ENCODE measurements around the gene CTDNEP1. TPM values are rescaled to one million over a fixed set of nuclear protein-coding genes. Genes with fewer than 3 reads are reported as not detected.

The CTDNEP1 gene
- polyA plus RNA-seq, 1 of the 3 experiments (the other 2 are of a cell fraction), result 111 TPM

DNA sequence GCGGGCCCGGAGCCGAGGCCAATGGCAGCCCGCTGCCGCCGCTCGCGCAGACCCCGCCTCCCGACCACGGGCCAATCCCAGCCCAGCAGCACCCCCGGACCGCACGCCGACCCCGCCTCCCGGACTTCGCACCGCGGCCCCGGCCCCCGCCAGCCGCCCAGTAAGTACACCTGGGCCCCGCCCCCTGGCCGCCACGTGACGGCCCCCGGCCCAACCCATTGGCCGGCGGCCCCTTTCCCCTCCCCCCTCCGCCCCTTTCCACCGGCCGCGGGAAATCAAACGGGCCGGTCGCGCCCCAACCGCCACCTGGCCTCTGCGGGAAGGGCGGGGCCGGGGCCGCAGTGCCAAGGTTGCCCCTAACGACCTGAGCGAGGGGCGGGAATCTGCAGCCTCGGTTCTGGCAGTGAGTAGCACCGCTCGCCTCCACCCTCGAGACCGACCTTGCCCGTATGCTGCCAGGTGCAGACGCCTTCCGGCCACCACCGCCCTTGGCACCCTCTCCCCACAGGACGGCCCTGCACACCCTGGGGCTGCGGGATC, 43.1 kb upstream of the CTDNEP1 start, which contains the start of gene YBX2:
TSS of gene YBX2 (minus strand) at position 26 of the 540 bp plus-strand sequence. CDS start 139 bp downstream, outside the sequence.
- peaks cover 3 to 8% of the 10 kb centered on the region in 2 experiments; a peak in 1 of 4 replicates for H3K4me1 ChIP-seq (ENCODE audit: control insufficient read depth in 1 of 2, insufficient read depth in 2 of 2, low read depth in 1 of 2, low read length in 1 of 2)
- 0 out of 2 replicates have a peak within 1 kb of the TSS, but pooled peaks have one; percentile 22 for H2AFZ ChIP-seq (ENCODE audit: low read depth)
- no peaks in the 10 kb centered on the region for H3K9me3 ChIP-seq
- TF ChIP-seq, protein P1, sequence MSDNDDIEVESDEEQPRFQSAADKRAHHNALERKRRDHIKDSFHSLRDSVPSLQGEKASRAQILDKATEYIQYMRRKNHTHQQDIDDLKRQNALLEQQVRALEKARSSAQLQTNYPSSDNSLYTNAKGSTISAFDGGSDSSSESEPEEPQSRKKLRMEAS (IDR thresholded peaks at IDR 0.05; ENCODE audit: low read depth), result peak; percentile 15; the same call in 1 of the 2 replicates
- no peak for TF ChIP-seq GATA2 (CRISPR knock-in tag; IDR thresholded peaks at IDR 0.05)
- TF ChIP-seq EP300 (IDR thresholded peaks at IDR 0.05; ENCODE audit: borderline replicate concordance in 1 of 2, low read depth in 1 of 2, low read length in 1 of 2), result no peak
- no peak for TF ChIP-seq NFIC (IDR thresholded peaks at IDR 0.05; ENCODE audit: borderline replicate concordance)
- TF ChIP-seq, protein P2, sequence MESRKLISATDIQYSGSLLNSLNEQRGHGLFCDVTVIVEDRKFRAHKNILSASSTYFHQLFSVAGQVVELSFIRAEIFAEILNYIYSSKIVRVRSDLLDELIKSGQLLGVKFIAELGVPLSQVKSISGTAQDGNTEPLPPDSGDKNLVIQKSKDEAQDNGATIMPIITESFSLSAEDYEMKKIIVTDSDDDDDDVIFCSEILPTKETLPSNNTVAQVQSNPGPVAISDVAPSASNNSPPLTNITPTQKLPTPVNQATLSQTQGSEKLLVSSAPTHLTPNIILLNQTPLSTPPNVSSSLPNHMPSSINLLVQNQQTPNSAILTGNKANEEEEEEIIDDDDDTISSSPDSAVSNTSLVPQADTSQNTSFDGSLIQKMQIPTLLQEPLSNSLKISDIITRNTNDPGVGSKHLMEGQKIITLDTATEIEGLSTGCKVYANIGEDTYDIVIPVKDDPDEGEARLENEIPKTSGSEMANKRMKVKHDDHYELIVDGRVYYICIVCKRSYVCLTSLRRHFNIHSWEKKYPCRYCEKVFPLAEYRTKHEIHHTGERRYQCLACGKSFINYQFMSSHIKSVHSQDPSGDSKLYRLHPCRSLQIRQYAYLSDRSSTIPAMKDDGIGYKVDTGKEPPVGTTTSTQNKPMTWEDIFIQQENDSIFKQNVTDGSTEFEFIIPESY (IDR thresholded peaks at IDR 0.05; ENCODE audit: borderline replicate concordance, low read depth), result no peak
- TF ChIP-seq RCOR1 (IDR thresholded peaks at IDR 0.05; ENCODE audit: low read length), result no peak
- TF ChIP-seq, protein P3, sequence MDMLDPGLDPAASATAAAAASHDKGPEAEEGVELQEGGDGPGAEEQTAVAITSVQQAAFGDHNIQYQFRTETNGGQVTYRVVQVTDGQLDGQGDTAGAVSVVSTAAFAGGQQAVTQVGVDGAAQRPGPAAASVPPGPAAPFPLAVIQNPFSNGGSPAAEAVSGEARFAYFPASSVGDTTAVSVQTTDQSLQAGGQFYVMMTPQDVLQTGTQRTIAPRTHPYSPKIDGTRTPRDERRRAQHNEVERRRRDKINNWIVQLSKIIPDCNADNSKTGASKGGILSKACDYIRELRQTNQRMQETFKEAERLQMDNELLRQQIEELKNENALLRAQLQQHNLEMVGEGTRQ (IDR thresholded peaks at IDR 0.05; ENCODE audit: borderline replicate concordance, low read depth, low read length), result no peak
- TF ChIP-seq, protein P4, sequence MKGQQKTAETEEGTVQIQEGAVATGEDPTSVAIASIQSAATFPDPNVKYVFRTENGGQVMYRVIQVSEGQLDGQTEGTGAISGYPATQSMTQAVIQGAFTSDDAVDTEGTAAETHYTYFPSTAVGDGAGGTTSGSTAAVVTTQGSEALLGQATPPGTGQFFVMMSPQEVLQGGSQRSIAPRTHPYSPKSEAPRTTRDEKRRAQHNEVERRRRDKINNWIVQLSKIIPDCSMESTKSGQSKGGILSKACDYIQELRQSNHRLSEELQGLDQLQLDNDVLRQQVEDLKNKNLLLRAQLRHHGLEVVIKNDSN (IDR thresholded peaks at IDR 0.05; ENCODE audit: borderline replicate concordance, low read depth), result peak; percentile 87
- H3K9me2 ChIP-seq, result no peaks in the 10 kb centered on the region
- no peak within 1 kb of the TSS for H3K9ac ChIP-seq
- CTCF ChIA-PET, result no interaction called here
- peaks cover 15% of the 10 kb centered on the region for H3F3A ChIP-seq (replicated peaks; ENCODE audit: insufficient read depth)
- H3K27me3 ChIP-seq (ENCODE audit: insufficient read depth), result peaks cover 24% of the 10 kb centered on the region; the same call in 1 of the 2 replicates
- peak within 1 kb of the TSS; percentile 26 to 33 for H3K4me3 ChIP-seq (ENCODE audit: low read depth in 2 of 2, low read length in 1 of 2)
- WGBS (ENCODE audit: low lambda C conversion rate), result 8% methylated on average over 10 of the region's 57 CpGs
- H3K27ac ChIP-seq (ENCODE audit: low read depth in 2 of 2, low read length in 1 of 2), result no peak within 1 kb of the TSS
- POLR2A ChIA-PET, result no interaction called here
- H3K36me3 ChIP-seq (replicated peaks in 1 of 2; ENCODE audit: control insufficient read depth in 1 of 2, insufficient read depth in 2 of 2, low read length in 1 of 2), result no peaks in the 10 kb centered on the region
- peak; percentile 97 for DNase-seq
- H3K4me2 ChIP-seq, result peak within 1 kb of the TSS; percentile 75
- no peaks in the 10 kb centered on the region for H3K79me2 ChIP-seq (ENCODE audit: insufficient read depth)
- H4K20me1 ChIP-seq (ENCODE audit: insufficient read depth), result no peaks in the 10 kb centered on the region

DNA sequence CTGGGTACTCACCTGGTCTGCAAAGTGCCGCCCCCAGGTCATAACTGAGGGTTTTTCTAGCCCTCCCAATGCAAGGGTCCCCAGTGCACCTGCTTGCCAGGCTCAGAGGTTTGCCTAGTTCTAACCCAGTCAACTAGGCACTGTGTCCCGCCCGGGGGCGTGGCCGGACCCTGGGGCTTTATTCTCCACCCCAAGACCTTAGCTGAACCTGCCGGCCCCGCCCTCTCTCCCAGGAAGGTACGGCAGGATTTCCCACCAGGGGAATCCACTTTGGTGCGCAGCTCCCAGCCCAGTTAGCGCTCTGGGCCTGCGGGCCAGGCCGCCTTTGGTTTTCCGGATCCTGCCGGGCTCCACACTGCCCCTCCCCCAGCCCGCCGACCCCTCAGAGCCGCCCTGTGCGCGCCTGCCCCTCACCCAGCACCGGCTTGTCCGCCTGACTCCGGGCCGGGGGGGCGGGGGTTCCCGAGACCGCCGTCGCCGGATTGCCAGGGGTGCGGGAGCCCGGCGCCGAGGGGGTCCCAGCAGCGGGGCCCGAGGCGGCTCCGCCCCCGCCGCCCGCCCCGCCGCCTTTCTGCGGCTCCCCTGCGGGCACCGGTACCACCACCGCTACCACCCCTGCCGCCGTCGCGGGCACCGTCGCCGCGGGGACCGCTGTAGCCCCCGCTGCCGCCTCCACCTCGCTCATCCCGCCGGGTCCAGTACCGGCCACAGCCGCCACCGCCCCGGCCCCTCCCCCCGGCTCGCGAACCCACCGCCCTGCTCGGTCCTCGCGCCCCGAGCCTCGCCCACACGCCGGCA, 42.5 kb upstream of the CTDNEP1 start:
- Histone ChIP-seq H3F3A (replicated peaks; ENCODE audit: insufficient read depth) (peaks cover 15% of the 10 kb centered on the region), H2AFZ (ENCODE audit: low read depth) (no peak overlapping the region), H3K79me2 (ENCODE audit: insufficient read depth) (no peaks in the 10 kb centered on the region), H3K36me3 (replicated peaks in 1 of 2; ENCODE audit: control insufficient read depth in 1 of 2, insufficient read depth in 2 of 2, low read length in 1 of 2) (no peaks in the 10 kb centered on the region), H3K4me1 (ENCODE audit: control insufficient read depth in 1 of 2, insufficient read depth in 2 of 2, low read depth in 1 of 2, low read length in 1 of 2) (peaks cover 3 to 8% of the 10 kb centered on the region in 2 experiments; a peak in 1 of 4 replicates), H3K4me2 (0 out of 2 replicates have a peak overlapping the region, but pooled peaks have one; percentile 75), H3K4me3 (ENCODE audit: low read depth in 2 of 2, low read length in 1 of 2) (peak overlapping the region; percentile 26 to 33), H3K9ac (no peak overlapping the region), H3K27ac (ENCODE audit: low read depth in 2 of 2, low read length in 1 of 2) (no peak overlapping the region), H3K9me3 (no peaks in the 10 kb centered on the region), H3K9me2 (no peaks in the 10 kb centered on the region), H3K27me3 (ENCODE audit: insufficient read depth) (peaks cover 24% of the 10 kb centered on the region; the same call in 1 of the 2 replicates), H4K20me1 (ENCODE audit: insufficient read depth) (no peaks in the 10 kb centered on the region)
- CTCF ChIA-PET, result interaction anchor here (0.9 to 3.5 kb wide), 4 partner anchors 12 to 273 kb away, joined by 3 to 34 read pairs (median 6); partner anchors contain the start of gene SLC2A4
- 25% methylated on average over 20 of the region's 75 CpGs for WGBS (ENCODE audit: low lambda C conversion rate)
- TF ChIP-seq, protein P5, sequence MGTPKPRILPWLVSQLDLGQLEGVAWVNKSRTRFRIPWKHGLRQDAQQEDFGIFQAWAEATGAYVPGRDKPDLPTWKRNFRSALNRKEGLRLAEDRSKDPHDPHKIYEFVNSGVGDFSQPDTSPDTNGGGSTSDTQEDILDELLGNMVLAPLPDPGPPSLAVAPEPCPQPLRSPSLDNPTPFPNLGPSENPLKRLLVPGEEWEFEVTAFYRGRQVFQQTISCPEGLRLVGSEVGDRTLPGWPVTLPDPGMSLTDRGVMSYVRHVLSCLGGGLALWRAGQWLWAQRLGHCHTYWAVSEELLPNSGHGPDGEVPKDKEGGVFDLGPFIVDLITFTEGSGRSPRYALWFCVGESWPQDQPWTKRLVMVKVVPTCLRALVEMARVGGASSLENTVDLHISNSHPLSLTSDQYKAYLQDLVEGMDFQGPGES (IDR thresholded peaks at IDR 0.05; ENCODE audit: low read depth, low read length), result no peak
- TF ChIP-seq, protein P3 (IDR thresholded peaks at IDR 0.05; ENCODE audit: borderline replicate concordance, low read depth, low read length), result no peak
- TF ChIP-seq NRF1 (IDR thresholded peaks at IDR 0.05; ENCODE audit: low read depth, low read length) (no peak), MXI1 (IDR thresholded peaks at IDR 0.05; ENCODE audit: low read depth, low read length) (no peak), TAF1 (IDR thresholded peaks at IDR 0.05; ENCODE audit: borderline replicate concordance, low read depth, low read length) (no peak)
- TF ChIP-seq, protein P6, sequence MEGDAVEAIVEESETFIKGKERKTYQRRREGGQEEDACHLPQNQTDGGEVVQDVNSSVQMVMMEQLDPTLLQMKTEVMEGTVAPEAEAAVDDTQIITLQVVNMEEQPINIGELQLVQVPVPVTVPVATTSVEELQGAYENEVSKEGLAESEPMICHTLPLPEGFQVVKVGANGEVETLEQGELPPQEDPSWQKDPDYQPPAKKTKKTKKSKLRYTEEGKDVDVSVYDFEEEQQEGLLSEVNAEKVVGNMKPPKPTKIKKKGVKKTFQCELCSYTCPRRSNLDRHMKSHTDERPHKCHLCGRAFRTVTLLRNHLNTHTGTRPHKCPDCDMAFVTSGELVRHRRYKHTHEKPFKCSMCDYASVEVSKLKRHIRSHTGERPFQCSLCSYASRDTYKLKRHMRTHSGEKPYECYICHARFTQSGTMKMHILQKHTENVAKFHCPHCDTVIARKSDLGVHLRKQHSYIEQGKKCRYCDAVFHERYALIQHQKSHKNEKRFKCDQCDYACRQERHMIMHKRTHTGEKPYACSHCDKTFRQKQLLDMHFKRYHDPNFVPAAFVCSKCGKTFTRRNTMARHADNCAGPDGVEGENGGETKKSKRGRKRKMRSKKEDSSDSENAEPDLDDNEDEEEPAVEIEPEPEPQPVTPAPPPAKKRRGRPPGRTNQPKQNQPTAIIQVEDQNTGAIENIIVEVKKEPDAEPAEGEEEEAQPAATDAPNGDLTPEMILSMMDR (IDR thresholded peaks at IDR 0.05), result no peak
- POLR2A ChIA-PET, result no interaction called here
- DNase-seq, result peak; percentile 52
